Measurements from ENCODE around the gene CIDEC.

CIDEC gene, protein sequence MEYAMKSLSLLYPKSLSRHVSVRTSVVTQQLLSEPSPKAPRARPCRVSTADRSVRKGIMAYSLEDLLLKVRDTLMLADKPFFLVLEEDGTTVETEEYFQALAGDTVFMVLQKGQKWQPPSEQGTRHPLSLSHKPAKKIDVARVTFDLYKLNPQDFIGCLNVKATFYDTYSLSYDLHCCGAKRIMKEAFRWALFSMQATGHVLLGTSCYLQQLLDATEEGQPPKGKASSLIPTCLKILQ

DNA sequence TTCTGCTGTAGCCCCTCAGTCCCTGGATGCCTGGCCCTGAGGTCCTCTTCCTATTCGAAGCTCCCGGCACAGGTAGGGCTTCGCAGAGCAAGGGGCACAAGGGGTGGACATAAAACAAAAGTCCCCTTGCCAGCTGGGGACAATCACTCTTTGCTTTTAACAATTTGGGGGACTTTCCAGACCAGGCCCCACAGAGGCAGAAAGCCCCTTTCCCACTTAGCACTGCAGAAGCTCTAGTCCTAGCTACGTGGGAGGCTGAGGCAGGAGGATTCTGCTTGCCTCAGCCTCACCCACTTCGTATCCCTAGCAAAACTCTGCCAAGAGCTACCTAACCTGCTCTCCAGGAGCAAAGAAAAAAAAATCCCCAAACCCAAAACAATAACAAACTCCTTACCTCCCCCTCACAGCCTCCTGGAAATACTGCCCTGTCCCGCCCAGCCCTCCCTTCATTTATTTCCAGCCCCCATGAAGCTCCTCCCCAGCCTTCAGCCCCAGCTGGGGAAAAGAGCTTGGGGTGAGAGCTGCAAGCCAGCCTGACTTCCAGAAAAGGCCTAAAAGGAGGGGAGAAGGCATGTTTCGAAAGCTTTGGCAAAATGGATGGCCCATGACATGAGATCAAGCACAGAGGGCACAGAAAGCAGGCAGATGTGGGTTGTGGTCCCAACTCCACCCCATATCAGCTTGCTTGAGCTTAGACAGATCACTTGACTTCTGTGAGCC lies at the start of gene CIDEC:
TSS of gene CIDEC (minus strand) at position 424 of the 720 bp plus-strand sequence. CDS start 1,767 bp downstream, outside the sequence.
- no peak for DNase-seq (ENCODE audit: low spot score)

DNA sequence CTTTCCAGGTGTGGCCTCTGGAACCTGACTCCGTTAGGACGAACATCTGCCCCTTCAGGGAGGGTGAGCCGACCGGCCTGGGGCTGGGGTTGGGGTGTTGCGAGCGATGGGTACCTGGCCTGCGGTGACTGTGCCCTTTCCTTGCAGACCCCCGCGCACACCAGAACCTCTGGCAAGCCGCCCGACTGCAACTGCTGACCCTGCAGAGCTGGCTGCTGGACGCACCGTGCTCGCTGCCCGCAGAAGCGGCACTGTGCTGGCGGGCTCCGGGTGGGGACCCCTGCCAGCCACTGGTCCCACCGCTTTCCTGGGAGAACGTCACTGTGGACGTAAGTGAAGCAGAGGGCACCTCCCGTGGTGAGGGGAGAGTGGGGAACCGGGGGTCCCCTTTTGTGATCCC lies 48.1 kb upstream of the CIDEC start:
- DNase-seq (ENCODE audit: low spot score) = no peak

DNA sequence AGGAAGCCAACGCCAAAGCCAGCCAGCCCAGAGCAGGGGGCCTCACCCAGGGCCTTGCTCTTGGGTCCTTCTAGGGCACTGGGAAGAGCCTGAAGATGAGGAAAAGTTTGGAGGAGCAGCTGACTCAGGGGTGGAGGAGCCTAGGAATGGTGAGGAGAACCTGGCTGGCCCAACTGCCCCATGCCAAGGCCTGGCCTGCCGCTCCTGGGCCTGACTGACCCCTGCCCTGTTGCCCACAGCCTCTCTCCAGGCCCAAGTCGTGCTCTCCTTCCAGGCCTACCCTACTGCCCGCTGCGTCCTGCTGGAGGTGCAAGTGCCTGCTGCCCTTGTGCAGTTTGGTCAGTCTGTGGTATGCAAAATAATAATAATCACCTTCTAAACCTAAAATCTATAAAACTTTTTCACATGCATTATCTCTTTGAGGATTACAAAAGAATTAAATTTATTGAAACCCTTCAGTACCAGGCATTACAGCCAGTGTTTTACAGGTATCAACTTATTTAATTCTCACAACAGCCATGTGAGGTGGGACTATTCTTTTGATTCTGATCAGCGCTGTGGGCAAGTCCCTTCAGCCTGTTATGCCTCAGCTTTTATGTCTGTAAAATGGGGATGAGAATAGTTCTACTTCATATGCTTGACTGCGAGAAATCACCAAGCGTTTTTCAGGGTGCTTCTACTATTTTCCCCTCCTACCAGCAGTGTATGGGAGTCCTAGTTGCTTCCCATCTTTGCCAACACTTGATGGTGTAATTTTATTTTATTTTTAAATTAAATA lies 38.4 kb upstream of the CIDEC start:
- no peak for DNase-seq (ENCODE audit: low spot score)

DNA sequence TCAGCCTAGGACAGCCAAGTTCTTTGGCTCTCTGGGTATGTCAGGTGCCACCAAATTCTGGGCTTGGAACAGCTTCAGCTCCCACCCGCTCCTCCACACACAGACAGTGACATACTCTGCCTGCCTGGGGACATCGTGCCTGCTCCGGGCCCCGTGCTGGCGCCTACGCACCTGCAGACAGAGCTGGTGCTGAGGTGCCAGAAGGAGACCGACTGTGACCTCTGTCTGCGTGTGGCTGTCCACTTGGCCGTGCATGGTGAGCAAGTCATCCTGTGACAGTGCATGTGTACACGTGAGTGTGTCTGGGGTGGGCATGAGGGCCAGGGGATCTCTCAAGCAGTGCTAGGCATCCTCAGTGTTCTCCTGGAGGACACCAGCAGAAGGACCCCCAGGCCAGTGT lies 37.8 kb upstream of the CIDEC start:
- DNase-seq (ENCODE audit: low spot score) = no peak

DNA sequence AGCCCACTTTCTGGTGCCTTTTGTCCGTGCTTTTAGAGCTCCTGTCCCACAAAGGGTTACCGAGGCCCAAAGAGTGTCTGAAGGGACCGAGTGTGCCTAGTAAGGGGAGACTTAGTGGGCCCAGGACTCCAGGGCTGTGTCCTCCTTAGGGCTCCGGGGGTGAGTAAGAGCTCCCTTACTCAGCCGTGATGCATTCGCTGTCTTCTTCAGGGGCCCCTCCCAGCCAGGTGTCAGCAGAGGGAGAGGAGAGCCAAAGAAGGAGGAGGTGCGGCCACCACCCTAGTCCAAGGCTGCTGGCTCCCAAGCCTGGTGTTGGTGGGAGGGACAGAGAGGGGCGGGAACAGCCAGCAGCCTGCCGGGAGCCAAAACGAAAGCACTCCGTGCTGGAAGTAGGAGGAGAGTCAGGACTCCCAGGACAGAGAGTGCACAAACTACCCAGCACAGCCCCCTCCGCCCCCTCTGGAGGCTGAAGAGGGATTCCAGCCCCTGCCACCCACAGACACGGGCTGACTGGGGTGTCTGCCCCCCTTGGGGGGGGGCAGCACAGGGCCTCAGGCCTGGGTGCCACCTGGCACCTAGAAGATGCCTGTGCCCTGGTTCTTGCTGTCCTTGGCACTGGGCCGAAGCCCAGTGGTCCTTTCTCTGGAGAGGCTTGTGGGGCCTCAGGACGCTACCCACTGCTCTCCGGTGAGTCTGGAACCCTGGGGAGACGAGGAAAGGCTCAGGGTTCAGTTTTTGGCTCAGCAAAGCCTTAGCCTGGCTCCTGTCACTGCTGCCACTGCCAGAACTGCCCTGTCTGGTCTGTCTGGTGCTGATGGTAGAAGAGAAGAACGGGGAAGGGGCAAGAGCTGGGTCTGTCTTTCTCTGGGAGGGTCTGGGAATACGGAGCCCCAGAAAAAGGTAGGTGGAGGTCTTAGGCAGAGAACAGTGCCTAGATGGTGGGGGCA lies 37.0 kb upstream of the CIDEC start, which contains the start of gene IL17RC:
TSS of gene IL17RC (plus strand) at position 365 of the 947 bp plus-strand sequence. CDS start at position 583, 218 bp downstream.
- peak; percentile 95 for DNase-seq (ENCODE audit: low spot score)

DNA sequence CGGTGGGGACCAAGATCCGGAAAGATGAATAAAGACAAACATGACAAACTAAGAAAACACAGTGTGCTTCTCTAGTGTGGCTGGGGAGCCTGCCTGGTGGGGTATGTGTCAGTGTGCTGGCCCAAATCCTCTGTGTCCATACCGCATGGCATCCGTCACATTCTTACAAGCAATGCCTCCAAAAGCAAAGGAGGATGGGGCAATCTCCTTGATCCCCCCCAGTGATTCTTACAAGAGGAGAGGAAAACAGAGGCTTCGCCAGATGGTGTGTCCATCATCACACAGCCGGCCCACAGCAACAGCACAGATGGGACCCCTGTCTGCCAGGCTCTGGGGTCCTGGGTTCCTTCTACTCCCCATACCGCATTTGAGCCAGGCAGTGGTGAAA lies 36.3 kb upstream of the CIDEC start:
- no peak for DNase-seq (ENCODE audit: low spot score)

DNA sequence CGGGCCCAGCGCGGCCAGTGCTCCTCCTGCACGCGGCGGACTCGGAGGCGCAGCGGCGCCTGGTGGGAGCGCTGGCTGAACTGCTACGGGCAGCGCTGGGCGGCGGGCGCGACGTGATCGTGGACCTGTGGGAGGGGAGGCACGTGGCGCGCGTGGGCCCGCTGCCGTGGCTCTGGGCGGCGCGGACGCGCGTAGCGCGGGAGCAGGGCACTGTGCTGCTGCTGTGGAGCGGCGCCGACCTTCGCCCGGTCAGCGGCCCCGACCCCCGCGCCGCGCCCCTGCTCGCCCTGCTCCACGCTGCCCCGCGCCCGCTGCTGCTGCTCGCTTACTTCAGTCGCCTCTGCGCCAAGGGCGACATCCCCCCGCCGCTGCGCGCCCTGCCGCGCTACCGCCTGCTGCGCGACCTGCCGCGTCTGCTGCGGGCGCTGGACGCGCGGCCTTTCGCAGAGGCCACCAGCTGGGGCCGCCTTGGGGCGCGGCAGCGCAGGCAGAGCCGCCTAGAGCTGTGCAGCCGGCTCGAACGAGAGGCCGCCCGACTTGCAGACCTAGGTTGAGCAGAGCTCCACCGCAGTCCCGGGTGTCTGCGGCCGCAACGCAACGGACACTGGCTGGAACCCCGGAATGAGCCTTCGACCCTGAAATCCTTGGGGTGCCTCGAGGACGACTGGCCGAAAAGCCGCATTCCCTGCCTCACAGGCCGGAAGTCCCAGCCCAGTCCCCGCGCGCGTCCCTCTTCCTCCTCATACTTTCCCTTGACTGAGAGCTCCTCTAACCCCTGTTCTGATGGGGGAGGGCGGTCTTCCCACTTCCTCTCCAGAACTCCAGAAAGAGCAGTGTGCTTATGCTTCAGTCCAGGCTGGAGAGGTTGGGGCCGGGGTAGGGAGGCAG lies 35.4 kb upstream of the CIDEC start:
- peak; percentile 70 for DNase-seq (ENCODE audit: low spot score)

DNA sequence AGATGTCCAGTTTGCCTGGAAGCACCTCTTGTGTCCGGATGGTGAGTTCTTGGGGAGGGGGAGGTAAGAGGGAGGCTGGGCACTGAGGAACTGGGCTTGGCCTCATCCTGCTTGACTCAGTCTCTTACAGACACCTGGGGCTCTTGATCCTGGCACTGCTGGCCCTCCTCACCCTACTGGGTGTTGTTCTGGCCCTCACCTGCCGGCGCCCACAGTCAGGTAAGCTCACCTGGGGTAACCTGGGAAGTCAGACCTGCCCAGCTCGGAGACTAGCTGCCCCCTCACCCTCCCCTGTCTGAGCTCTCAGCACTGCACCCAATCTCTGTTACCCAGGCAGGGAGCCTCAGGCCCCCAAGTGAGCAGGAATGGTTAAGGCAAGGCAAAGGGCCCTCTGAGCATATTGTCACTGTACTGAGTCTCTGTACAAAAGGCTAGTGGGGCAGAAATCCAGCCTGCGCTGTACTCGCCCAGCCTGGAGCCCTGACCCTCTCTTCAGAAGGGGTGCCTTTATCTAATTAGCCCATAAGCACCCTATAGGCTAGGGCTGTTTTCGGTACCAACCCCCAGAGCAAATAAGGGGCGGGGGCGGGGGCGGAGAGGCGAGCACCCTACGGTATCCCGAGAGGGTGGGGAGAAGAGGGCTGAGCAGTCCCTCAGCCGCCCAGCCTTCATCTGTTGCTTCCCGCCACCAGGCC lies 34.7 kb upstream of the CIDEC start:
- DNase-seq (ENCODE audit: low spot score) = no peak

DNA sequence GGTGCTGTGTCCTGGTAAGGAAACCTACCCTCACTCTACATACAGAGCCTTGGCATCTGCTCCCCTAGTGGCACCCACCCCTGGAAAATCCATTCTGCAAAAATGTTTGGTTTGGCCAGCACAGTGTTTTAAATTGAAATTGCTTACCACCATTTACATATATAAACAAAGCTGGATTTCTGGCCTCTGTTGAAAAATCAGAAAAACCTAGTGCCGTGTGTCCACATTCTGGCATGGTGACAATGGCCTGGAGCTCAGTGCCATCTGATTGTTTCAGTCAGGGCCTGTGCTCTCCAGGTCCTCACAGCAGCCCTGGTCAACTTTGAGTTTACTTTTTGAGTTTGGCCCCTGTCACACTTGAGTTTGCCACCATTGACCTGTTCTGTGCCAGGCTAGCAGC lies 34.0 kb upstream of the CIDEC start:
- no peak for DNase-seq (ENCODE audit: low spot score)

DNA sequence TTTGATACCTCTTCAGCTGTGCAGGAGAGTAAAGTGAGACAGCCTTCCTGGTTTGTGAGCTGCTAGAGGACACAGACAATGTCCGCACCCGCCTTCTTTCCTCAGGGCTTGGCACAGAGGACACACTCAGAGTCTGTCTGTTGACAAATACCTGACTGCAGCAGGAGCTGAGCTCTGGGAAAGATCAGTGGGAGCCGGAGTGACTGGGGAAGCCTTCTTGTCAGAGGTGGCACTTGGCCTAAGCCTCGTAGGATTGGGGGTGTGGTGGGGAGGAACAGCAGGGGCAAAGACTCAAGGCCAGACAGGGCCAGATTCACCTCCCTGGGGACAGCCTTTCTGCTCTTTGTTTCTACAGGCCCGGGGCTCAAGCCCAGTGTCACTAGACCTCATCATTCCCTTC lies 33.5 kb upstream of the CIDEC start:
- DNase-seq (ENCODE audit: low spot score) = no peak

DNA sequence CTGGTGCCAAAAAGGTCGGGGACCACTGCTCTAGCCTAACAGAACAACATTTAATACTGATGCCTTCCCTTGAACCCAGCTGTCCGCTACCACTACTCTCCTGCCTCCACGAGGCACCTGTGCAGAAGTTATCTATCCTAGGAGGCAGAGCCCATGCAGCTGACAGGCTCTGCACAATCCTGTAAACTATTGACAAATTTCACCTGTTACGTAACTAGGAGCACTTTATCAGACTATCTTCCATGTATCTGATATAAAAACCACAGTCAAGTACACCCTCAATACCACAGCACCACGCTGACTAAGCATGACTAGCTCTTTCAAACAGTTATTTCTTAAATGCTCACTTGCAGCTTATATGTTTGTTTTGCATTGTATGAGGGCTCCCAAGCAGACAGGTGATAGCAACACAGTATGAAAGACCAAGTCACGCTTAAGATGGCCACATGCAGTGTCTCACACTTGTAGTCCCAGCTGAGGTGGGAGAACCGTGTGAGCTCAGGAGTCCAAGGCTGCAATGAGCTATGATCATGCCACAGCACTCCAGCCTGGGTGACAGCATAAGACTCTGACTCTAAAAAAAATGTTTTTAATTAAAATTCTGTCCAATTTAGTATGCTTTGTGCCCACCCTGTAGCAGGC lies 32.4 kb upstream of the CIDEC start:
- DNase-seq (ENCODE audit: low spot score) = no peak

DNA sequence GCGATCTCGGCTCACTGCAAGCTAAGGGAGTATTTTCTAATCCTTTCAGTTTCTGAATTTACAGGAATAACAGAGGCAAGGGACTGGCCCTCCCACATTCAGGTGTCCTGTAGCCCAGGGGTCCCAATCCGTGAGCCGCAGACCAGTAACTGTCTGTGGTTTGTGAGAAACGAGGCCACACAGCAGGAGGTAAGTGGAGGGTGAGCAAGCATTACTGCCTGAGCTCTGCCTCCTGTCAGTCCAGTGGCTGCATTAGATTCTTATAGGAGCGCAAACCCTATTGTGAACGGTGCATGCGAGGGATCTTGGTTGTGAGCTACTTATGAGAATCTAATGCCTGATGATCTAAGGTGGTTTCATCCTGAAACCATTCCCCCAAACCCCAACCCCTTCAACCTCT lies 31.8 kb upstream of the CIDEC start:
- DNase-seq (ENCODE audit: low spot score) = no peak

DNA sequence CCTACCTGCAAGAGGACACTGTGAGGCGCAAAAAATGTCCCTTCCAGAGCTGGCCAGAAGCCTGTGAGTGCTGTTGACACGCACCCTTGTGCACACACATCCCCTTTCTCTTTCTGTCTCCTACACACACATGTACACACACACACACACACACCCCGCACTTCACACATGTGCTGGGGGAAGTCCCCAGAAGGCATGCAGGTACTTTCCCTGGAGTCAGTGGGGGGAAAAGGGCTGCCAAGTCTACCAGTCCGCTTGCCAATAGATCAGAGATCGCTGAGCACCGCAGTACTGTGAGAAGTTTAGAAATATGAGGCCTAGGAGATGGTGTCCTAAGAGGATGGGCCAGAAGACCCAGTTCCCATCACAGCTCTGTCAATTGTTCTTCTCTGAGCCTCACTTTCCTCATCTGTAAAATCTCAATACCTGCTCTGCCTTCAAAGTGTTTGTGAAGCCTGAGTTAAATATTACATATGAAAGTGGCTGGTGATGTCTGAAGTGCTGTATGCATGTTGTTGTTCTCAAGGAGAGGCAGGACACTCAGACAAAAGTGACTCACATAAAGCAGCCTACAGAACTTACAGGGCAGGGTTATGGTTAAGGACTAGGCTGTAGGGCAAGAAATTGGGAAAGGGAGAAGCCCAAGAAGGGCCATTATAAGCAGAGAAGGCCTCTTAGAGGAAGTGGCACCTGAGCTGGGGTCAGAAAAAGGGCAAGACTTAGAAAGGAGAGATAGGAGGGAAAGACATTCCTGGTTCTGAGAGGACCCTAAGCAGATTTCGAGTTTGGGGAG lies 29.4 kb upstream of the CIDEC start:
- DNase-seq (ENCODE audit: low spot score) = no peak

DNA sequence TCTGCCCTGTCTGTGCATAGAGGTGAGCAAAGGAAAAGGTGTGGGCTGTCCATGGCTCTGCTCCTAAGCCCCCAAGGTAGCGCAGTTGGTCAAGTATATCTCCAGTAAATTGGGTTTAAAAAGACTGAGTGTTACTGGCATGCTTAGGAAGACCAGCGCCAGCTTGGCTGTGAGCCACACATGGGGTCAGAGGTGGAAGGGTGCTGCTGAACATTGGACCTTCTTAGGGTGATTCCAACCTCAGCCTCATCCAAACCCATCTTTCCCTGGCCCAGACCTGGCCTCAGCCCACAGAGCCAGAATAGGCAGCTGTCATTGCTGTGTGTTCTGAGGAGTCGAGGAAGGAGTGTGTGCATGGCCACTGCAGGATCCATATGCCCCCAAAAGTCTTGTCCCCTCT lies 28.2 kb upstream of the CIDEC start:
- DNase-seq (ENCODE audit: low spot score) = no peak

DNA sequence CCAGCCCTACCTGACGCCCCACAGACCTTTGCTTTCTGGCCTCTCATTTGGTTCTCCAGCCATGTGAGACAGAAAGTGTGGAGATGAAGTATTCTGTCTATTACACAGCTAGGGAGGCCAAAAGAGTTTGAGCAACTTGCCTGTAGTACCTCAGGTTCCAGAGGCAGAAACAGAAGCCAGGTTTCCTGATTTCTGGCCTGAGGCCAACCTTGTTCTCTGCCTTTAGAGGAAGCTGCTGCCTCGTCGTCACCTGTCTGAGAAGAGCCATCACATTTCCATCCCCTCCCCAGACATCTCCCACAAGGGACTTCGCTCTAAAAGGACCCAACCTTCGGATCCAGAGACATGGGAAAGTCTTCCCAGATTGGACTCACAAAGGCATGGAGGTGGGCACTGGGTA lies 26.4 kb upstream of the CIDEC start:
- no peak for DNase-seq (ENCODE audit: low spot score)

DNA sequence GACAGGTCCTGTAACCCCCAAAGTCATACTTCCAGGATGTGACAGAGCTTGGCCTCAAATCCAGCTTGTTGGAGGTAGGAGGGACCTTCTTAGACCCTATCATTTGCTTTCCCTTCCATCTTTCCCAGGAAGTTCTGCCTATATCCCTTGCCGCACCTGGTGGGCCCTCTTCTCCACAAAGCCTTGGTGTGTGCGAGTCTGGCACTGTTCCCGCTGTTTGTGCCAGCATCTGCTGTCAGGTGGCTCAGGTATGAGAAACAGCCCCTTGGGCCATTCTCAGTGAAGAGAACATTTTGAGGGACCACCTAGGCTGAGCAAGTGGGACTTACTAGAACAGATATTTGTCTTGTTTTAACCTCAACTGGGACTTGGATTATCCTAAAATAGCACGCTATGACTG lies 23.9 kb upstream of the CIDEC start:
- no peak for DNase-seq (ENCODE audit: low spot score)

DNA sequence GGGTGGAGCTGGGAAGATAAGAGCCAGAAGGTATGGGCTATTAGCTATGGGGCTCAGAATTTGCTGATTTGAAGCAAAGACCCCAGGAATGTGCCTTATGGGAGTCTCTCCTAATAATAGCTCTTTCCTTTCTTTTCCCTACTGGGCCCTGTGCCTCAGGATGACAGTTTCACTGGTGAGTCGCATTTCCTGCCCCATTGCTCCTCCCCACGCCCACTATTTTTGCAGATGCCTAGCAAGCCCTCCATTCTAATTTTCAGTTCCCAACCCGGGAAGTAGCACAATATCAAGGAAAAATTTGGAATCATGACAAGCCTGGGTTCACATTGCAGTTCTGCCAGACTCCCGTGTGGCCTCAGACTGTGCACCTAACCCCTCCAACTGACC lies 23.2 kb upstream of the CIDEC start:
- no peak for DNase-seq (ENCODE audit: low spot score)

DNA sequence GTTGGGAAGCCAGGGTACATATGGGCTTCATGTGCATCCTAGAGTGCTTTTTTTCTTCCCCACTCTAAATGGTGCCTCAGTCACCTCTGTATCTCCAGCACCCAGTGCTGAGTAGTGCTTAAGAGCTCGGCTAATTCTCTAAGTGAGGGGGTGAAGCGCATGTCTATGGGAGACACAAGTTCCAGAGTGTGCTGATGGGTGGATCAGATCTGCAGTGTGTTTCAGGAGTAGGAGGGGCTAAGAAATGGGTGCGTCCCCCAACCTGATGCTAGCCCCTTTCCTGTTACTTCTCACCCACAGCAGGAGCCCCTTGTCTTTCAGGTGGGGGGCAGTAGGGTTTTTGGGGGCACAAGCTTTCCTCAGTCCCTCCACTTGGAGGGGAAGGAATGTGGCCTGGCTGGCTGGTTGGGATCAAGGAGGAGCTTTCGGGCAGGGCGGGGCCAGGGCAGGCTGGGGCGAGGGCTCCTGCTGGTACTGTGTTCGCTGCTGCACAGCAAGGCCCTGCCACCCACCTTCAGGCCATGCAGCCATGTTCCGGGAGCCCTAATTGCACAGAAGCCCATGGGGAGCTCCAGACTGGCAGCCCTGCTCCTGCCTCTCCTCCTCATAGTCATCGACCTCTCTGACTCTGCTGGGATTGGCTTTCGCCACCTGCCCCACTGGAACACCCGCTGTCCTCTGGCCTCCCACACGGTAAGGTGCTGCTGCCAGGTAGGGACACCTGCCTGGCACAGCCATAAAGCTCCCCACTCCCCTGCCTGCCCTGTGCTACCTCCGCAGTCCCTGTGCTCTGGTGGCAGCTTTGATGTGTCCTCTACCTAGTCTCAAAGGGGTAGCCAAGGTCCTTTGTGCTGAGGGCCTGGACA lies 22.6 kb upstream of the CIDEC start, which contains the start of gene IL17RE:
TSS of gene IL17RE (plus strand) at position 477 of the 866 bp plus-strand sequence. CDS start at position 562, 85 bp downstream.
- DNase-seq (ENCODE audit: low spot score) = no peak

Measured in HuH-7.5 (cell line).